Endothelial cell of umbilical vein (primary cell): Measurements from ENCODE around the gene SH3PXD2B. TPM values are rescaled to one million over a fixed set of nuclear protein-coding genes. Genes with fewer than 3 reads are reported as not detected.

Experiments used
- BruUV-seq: library from RNA; stranded (reverse); fragments of 400-500 nt; replicated peaks from 2 replicates; lab custom pipeline; 2021; lab: Mats Ljungman, UMichigan
- CTCF ChIA-PET: fragments of 300-600, 350-600 bp; sonication (Branson Sonifier 250); formaldehyde crosslinking; loops from one replicate; lab custom pipeline; 2021; ENCODE audit warnings: antibody characterized with exemption, inconsistent platforms; lab: Charles Lee
- POLR2A ChIA-PET: fragments of 300-600, 350-600 bp; sonication (Branson Sonifier 250); formaldehyde crosslinking; loops from one replicate; lab custom pipeline; 2021; ENCODE audit warnings: antibody characterized with exemption, inconsistent platforms; lab: Charles Lee
- DNase-seq: peaks from one replicate; pipeline ENCODE4 v3.0.0-alpha.2; 2011; ENCODE audit warnings: low read depth, low spot score
- FAIRE-seq: peaks from 2 replicates; lab custom pipeline; 2011; peaks lifted over from hg19 to GRCh38; lab: Jason Lieb, UNC
- H2AFZ ChIP-seq: 2 replicates; pipeline ENCODE4 v1.6.0; 2012; ENCODE audit warnings: low read depth, low read length, control low read depth, inconsistent platforms
- H3K27ac ChIP-seq: 2 replicates; pipeline ENCODE4 v1.5.1; 2011; ENCODE audit warnings: low read depth, mild to moderate bottlenecking, control low read depth, low read length, moderate library complexity; ENCODE audit not compliant: insufficient read depth
- H3K27me3 ChIP-seq, 2 experiments: 2 replicates each; pipeline versions ENCODE4 v1.6.0 to v1.6.1; 2011; ENCODE audit warnings: low read length in 2 of 2, mixed read lengths in 1 of 2; ENCODE audit not compliant: control insufficient read depth in 2 of 2, insufficient read depth in 2 of 2
- H3K36me3 ChIP-seq, 2 experiments: 2 replicates in 1 of 2; 3 replicates in 1 of 2; pipeline ENCODE4 v1.5.1; 2011; ENCODE audit warnings: low read length in 2 of 2, mild to moderate bottlenecking in 1 of 2, moderate library complexity in 1 of 2; ENCODE audit not compliant: control insufficient read depth in 2 of 2, insufficient read depth in 2 of 2; ENCODE audit errors: extremely low read depth in 1 of 2
- H3K4me1 ChIP-seq: 3 replicates; pipeline ENCODE4 v1.5.1; 2011; ENCODE audit warnings: mild to moderate bottlenecking, low read length; ENCODE audit not compliant: control insufficient read depth, insufficient read depth; ENCODE audit errors: extremely low read depth
- H3K4me2 ChIP-seq: 2 replicates; pipeline ENCODE4 v1.6.1; 2011; ENCODE audit warnings: low read length, control low read depth, mixed read lengths; ENCODE audit not compliant: insufficient read depth
- H3K4me3 ChIP-seq, 3 experiments: fragments of 200-600 bp in 1 of 3; sonication (generic), shearing (Covaris generic) in 1 of 3; replicated peaks in 1 of 3; 2 replicates each; pipeline ENCODE4 v1.5.1; 2011 to 2016; ENCODE audit warnings: control low read depth in 3 of 3, low read length in 3 of 3, mild to moderate bottlenecking in 2 of 3, inconsistent platforms in 1 of 3, low read depth in 1 of 3, moderate library complexity in 1 of 3; ENCODE audit not compliant: insufficient read depth in 1 of 3
- H3K79me2 ChIP-seq: 2 replicates; pipeline ENCODE4 v1.6.0; 2012; ENCODE audit warnings: low read length, inconsistent platforms; ENCODE audit not compliant: control insufficient read depth, insufficient read depth
- H3K9ac ChIP-seq: replicated peaks from 2 replicates; pipeline ENCODE3; 2011; ENCODE audit warnings: low read length, control low read depth; ENCODE audit not compliant: insufficient read depth; ENCODE audit errors: extremely low read depth
- H3K9me1 ChIP-seq: replicated peaks from 3 replicates; pipeline ENCODE4 v1.6.0; 2011; ENCODE audit warnings: mild to moderate bottlenecking, low read length; ENCODE audit not compliant: control insufficient read depth, insufficient read depth; ENCODE audit errors: extremely low read depth
- H3K9me3 ChIP-seq: replicated peaks from 2 replicates; pipeline ENCODE4 v1.5.1; 2012; ENCODE audit warnings: low read length, inconsistent platforms; ENCODE audit not compliant: control insufficient read depth, insufficient read depth
- H4K20me1 ChIP-seq: replicated peaks from 2 replicates; pipeline ENCODE3; 2011; ENCODE audit warnings: mild to moderate bottlenecking, low read length; ENCODE audit not compliant: control insufficient read depth, insufficient read depth; ENCODE audit errors: extremely low read depth
- FOS ChIP-seq: IDR thresholded peaks from 2 replicates; pipeline ENCODE4 v1.6.1; 2011; ENCODE audit warnings: mild to moderate bottlenecking, low read length, moderate library complexity, borderline replicate concordance; ENCODE audit not compliant: insufficient read depth
- GATA2 ChIP-seq: IDR thresholded peaks from 2 replicates; pipeline ENCODE4 v1.7.0; 2011; ENCODE audit warnings: low read depth, mild to moderate bottlenecking, moderate library complexity, mixed read lengths, low read length; ENCODE audit not compliant: insufficient read length, insufficient read depth
- JUN ChIP-seq: IDR thresholded peaks from 2 replicates; pipeline ENCODE4 v1.6.1; 2011; ENCODE audit warnings: borderline replicate concordance, low read depth; ENCODE audit not compliant: insufficient read length, insufficient read depth
- MYC ChIP-seq: IDR thresholded peaks from one replicate; pipeline ENCODE4 v1.6.1; 2011; ENCODE audit warnings: mild to moderate bottlenecking, low read depth, low read length
- POLR2AphosphoS5 ChIP-seq: IDR thresholded peaks from 2 replicates; pipeline ENCODE4 v1.6.1; 2012; ENCODE audit warnings: low read depth, mild to moderate bottlenecking, control low read depth, low read length, moderate library complexity; ENCODE audit not compliant: insufficient read depth
- dilution Hi-C: fragments of 300-500 bp; cut with MboI; formaldehyde crosslinking; loops from one replicate; pipeline ENCODE4 v1.15.0; 2019; ENCODE audit warnings: low sequenced_read_pairs; ENCODE audit not compliant: extremely low pct_ligation_motif_present
- intact Hi-C: fragments of 100-400 bp; cut with micrococcal nuclease; formaldehyde crosslinking; loops from one replicate; pipeline ENCODE4 v1.10.0; 2022
- polyA plus RNA-seq, 4 experiments: library from polyadenylated mRNA; depleted of rRNA in 3 of 4; stranded (reverse) in 3 of 4; unstranded in 1 of 4; fragments of >200 nt; gene quantifications; 2 replicates each; pipeline versions ENCODE4 v1.2.1 to v1.2.3, GENCODE V29; 2011 to 2012; ENCODE audit warnings: missing spikeins in 1 of 4
- total RNA-seq: library from RNA; stranded (reverse); gene quantifications from 2 replicates; pipeline ENCODE4 v1.2.3, GENCODE V29; 2021
- TF ChIP-seq, protein P1 (sequence below): IDR thresholded peaks from 2 replicates; pipeline ENCODE4 v1.6.1; 2011; ENCODE audit not compliant: insufficient read depth, insufficient read length

The SH3PXD2B gene
- total and polyA plus RNA-seq, 2 donors (not counting 3 experiments of a cell fraction or from before 2014, with no cell fraction given), result 23.5 to 66.3 TPM

DNA sequence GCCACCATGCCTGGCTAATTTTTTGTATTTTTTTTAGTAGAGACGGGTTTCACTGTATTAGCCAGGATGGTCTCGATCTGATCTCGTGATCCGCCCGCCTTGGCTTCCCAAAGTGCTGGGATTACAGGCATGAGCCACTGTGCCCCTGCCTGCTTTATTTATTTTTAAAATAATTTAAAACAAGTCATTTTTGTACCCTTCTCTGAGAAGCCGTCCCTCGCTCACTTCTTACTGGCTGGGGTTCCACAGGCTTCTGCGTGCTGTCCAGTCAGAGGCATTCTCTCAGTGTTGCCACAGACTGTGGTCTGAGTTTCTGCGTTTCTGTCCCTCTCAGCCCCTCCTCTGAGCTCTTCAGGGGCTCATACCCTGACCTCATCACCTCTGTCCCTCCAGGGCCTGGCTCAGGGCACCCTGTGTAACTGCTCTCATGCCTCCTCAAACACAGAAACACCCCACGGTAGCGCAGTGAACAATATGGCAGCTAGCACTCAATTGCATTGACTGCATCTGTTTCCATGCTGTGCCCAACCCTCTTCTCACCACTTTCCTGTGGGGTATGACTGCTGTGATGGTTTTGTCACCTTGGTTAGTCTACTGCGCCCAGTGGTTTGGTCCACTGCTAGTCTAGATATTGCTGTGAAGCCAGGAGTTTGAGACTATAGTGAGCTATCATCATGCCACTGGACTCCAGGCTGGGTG lies 44.3 kb upstream of the SH3PXD2B start:
- intact Hi-C loops, result no loop called here
- Histone ChIP-seq H2AFZ (no peak overlapping the region), H3K27me3 (peaks cover 13 to 17% of the 10 kb centered on the region in 2 experiments), H3K4me3 (no peak overlapping the region), H3K4me1 (no peaks in the 10 kb centered on the region), H4K20me1 (no peaks in the 10 kb centered on the region), H3K79me2 (no peaks in the 10 kb centered on the region), H3K27ac (no peak overlapping the region), H3K9me1 (no peaks in the 10 kb centered on the region), H3K4me2 (no peak overlapping the region), H3K9ac (no peak overlapping the region), H3K36me3 (no peaks in the 10 kb centered on the region), H3K9me3 (no peaks in the 10 kb centered on the region)
- FAIRE-seq (no peak), DNase-seq (no peak)
- TF ChIP-seq GATA2 (no peak), JUN (no peak)
- ChIA-PET POLR2A (no interaction called here), CTCF (no interaction called here)
- dilution Hi-C loops, result no loop called here
- no TSS peak for BruUV-seq

DNA sequence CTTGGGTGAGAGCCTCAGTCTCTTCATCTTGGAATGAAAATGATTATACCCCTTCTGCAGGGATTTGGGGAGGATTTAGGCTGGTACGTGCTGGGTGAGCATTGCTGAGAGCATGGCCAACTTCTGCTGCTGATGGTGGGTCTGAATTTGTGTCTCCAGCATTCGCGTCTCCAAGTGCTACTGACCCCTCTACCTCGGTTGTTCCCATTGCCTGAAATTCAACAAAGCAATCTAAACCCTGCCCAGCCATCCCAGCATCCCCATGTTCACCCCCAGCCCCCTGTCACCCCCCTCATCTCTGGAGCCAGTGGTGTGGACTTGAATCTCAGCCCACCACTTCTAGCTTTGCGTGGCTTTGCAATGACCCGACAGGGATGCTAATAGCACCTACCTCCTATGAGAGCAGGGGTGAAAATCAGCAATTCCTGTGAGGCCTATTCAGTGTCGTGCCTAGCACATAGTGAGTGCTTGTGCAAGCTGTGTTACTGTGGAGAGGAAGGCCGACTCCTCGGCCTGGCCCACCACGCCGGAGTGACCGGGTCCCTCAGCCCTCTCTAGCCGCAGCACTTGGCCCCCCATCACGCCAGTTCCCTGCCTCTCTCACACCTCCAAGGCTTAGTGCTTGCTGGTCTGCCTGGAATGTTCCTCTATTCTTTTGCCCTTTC lies 43.4 kb upstream of the SH3PXD2B start:
- H3K9me3 ChIP-seq, result no peaks in the 10 kb centered on the region
- no peak overlapping the region for H3K27ac ChIP-seq
- H3K4me1 ChIP-seq, result no peaks in the 10 kb centered on the region
- H3K9me1 ChIP-seq, result no peaks in the 10 kb centered on the region
- intact Hi-C loops, result no loop called here
- no peak overlapping the region for H2AFZ ChIP-seq
- no peak for DNase-seq
- H4K20me1 ChIP-seq, result no peaks in the 10 kb centered on the region
- no peaks in the 10 kb centered on the region for H3K36me3 ChIP-seq
- no peak for FAIRE-seq
- no TSS peak for BruUV-seq
- dilution Hi-C loops, result no loop called here
- ChIA-PET POLR2A (no interaction called here), CTCF (interaction anchor here (0.6 to 0.8 kb wide), 2 partner anchors 17 to 37 kb away, joined by 3 read pairs; no protein-coding TSS in a partner anchor)
- no peak overlapping the region for H3K4me3 ChIP-seq
- TF ChIP-seq POLR2AphosphoS5, result no peak
- TF ChIP-seq FOS, result no peak
- TF ChIP-seq GATA2, result no peak
- TF ChIP-seq, protein P1, sequence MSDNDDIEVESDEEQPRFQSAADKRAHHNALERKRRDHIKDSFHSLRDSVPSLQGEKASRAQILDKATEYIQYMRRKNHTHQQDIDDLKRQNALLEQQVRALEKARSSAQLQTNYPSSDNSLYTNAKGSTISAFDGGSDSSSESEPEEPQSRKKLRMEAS, result no peak
- TF ChIP-seq MYC, result no peak
- TF ChIP-seq JUN, result no peak
- no peak overlapping the region for H3K9ac ChIP-seq
- H3K4me2 ChIP-seq, result no peak overlapping the region
- peaks cover 13 to 17% of the 10 kb centered on the region in 2 experiments for H3K27me3 ChIP-seq
- H3K79me2 ChIP-seq, result no peaks in the 10 kb centered on the region
